GM21717 (cell line): ENCODE measurements around the gene PFKL.

Source experiments
- ATAC-seq: cut with Tn5 transposase; IDR thresholded peaks from one replicate; pipeline ENCODE4 v1.9.1; 2021; ENCODE audit warnings: mild to moderate bottlenecking, moderate library complexity; ENCODE audit not compliant: unreplicated experiment

PFKL gene

DNA sequence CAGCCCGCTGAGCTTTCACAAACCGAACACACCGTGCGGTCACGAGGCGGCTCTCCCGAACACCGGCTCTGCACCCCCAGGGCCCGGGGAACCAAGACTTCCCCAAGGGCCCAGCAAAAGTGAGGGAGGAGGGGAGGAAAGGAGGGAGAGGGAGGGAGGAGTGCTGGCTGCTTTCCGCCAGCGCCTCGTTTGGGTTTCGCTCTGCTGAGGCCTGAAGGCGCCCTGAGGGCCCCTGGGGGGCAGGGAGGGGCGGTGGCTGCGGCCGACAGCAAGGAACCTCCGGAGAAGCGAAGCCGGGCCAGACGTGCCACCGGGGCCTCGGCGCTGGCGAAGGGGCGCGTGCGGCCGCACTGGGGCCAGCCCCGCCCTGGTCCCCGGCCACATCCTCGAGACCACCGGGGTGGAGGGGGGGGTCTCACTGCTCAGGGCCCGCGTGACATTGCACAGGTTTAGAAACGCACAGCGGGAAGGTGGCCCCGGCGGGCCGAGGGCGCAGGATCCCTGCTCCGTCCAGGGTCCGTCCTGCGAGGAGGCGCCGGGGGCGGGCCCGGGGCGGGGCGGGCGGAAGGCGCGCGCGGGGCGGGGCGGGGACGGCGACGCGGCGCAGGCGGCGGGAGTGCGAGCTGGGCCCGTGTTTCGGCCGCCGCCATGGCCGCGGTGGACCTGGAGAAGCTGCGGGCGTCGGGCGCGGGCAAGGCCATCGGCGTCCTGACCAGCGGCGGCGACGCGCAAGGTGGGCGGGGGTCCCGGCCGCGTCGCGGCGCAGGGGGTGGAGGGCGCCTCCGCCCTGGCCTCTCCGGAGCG lies at the start of gene PFKL:
PFKL (plus strand) TSS at position 596 of the 804 bp plus-strand sequence; CDS start at position 649, 53 bp downstream.
- ATAC-seq = peak; percentile 45

DNA sequence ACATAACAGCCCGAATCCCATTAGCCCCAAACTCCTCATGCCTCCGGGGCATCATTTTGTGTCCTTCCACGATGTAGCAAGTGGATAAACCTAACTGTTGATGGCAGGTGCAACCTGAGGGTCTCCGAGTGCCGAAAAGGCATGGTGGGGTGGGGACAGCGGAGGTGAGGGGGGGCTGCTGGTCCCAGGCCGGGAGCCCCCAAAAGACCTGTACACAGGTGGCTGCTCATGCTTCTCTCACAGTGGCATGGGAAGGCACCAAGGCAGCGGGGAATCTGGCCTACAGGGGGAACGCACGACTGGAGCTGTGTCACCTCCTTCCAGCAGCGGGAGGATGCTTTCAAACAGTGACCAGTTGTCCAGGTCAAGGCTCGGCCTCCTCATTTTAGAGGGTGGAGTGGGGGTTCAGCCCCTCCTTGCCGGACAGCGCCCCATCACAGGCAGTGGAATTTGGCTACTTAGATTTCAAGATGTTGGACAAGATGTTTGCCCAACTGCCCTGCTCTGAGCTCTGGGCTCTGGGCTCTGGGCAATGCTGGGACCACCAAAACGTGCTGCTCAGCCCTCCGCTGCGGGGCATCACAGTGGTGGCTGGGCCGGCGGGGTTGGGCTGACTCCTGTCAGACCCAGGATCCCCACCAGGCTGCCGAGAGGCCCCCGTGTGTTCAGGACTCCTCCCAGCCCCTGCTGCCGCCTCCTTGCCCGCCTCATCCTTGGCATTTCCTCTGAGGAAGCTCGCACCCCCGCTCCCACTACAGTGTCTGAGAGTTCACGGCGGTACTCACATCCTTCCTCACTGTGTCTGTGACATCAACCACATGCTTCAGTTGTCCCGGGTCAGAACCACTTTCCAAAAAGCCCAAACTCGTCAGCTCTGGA lies 45.8 kb upstream of the PFKL start:
- ATAC-seq = no peak

DNA sequence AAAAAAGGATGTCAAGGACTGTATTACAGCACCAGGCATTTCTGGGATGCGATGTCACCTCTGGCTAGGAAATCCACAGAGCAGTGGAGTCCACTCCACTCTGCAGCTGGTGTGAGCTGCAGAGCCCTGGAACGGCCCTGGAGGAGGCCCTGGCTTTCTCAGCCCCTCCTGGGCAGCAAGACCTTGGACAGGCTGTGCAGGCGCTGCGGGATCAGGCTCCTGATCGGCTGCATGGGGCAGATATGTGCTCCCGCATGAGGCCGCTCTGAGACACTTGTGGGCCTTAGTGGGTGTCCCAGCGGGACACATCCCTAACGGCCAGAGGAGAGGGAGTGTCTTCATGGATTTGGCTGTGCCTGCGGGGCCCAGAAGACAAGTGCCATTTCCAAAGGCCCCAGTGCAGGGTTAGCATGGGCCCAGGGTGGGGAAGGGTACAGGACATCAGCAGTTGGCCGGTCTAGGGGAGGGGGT lies 44.3 kb upstream of the PFKL start:
- ATAC-seq = no peak

DNA sequence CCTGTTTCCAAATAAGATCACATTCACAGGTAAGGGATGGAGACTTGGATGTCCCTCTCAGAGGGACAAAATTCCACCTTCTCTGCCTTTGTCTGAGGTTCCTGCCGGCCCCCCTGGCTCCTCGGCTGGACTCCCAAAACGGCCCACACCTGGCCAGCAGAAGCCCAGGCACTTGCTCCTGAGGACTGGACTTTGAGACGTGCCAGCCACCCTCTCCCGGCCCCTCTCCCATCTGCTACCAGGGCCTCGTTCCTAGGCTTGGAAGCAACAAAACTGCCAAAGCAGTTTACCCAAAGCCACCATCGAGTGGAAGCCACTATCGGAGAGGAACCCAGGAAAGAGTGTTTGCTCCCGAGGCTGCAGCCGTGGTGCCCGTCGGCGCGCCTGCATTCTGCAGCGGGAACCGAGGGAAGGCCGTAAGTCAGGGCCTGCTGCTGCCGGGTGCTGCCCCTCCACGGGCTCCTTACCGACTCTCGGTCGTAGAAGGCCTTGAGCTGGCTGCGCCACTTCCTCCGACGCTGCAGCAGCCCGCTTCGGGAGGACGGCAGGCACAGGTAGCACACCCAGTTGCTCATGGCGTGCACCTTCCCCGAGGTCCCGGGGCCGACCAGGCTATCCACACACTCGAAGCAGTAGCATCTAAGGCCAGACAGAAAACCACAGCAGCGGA lies 41.7 kb upstream of the PFKL start:
- ATAC-seq = no peak

DNA sequence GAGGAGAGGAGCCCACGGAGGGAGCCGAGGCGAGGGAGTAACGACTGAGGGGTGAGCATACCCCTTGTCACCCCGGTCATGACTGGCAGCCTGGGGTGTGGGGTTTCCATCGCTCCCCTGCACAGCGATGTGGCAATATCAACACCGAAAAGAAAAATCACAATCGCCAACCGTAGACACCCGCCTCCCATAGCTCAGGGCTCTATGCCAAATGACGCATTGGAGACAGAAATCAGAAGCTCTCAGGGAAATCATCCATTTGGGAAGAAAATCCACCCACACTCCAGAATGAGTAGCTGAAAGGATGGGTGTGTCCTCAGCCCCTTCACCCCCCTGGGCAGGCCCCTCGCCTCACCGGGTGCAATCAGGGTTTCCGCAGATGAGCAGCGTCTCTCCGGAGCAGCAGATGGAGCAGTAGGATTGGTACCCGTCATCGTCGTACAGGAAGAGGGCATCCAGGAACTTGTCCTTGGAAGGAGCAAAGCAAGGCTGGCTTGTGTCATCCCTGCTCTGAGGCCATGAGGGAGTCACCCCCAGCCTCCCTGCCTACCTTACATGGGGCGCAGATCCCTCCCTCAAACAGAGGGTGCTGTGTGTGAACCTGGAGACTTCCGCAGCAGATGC lies 40.7 kb upstream of the PFKL start:
- no peak for ATAC-seq

DNA sequence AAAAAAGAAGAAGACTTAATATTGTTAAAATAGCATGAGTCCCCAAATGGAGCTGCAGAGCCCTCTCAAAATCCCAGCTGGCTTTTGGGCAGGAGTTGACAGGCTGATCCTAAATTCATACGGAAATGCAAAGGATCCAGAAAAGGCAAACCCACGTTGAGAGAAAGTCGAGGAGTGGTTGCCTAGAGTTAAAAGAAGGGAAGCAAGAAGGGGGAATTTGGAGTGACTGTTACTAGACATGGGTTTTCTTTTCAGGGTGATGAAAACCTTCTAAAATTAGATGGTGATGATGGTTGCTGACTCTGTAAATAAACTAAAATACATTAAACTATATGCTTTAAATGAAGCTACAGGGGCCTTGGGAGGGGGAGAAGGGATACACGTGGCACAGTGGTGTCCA lies 39.8 kb upstream of the PFKL start:
- ATAC-seq = no peak

DNA sequence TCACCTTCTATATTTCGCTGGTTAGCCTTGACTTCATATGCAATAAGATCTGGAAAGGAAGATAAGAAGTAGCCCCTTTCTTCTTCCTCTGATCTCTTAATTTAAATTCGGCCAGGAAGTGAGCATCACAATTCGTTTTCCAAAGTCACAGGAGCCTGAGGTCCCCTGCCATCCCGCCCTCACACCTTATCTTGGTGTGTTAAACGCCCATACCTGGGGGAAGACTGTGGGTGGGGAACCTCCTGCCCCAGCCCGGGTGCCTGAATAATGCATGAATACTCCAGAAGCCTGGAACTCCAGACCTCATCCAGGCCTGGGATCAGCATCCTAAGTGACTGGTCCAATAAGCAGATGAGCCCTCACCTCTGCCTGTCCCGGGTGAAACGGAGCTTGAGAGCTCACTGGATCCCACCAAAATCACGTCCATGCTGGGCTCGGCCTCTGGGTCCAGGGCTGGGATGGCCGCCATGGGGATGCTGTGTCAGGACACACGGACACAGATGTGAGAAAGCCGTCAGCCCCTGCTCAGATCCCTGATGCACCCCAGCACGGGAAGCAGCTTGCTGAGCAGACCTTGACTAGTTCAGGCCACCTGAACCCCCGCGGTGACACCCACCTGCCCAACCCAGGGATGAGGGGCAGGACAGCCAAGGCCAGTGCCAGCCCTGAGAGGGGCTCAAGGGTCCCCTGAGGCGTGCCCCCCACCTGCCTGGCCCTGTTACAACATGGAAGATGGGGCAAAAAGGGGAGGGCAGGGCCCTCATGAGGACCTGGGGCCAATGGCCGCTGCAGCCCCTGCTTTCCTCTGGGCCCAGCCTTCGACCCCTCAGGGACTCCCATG lies 38.8 kb upstream of the PFKL start:
- ATAC-seq = no peak

DNA sequence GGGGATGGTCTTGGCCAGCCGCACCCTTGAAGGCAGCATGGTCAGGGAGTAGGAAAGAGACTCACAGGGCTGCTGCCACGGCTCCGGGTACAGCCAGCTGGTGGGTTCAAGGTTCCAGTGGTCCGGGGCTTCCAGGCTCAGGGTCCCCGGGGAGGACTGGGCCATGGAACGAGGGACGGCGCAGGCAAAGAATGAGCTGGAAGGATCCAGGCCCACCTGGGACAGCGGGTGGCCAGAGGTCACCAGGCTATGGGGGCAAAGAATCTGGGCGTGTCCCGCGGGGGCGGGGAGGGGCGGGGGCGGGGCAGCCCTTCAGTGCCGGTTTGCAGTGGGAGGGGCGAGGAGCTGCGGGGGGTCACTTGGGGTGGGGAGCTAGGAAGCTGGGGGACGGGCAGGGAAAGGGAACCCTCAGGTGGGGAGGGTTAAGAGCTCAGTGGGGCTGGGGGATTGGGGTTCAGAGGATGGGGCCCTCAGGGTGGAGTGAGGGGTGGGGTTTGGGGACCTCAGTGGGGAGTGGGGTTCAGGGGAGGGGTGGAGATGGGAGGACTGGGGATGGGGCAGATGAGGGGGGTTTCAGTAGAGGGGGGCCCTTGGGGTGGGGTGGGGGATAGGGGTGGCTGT lies 38.1 kb upstream of the PFKL start, which contains the start of gene DNMT3L:
DNMT3L (minus strand) TSS at position 223 of the 621 bp plus-strand sequence. CDS start 638 bp downstream, outside the sequence.
- ATAC-seq = no peak

DNA sequence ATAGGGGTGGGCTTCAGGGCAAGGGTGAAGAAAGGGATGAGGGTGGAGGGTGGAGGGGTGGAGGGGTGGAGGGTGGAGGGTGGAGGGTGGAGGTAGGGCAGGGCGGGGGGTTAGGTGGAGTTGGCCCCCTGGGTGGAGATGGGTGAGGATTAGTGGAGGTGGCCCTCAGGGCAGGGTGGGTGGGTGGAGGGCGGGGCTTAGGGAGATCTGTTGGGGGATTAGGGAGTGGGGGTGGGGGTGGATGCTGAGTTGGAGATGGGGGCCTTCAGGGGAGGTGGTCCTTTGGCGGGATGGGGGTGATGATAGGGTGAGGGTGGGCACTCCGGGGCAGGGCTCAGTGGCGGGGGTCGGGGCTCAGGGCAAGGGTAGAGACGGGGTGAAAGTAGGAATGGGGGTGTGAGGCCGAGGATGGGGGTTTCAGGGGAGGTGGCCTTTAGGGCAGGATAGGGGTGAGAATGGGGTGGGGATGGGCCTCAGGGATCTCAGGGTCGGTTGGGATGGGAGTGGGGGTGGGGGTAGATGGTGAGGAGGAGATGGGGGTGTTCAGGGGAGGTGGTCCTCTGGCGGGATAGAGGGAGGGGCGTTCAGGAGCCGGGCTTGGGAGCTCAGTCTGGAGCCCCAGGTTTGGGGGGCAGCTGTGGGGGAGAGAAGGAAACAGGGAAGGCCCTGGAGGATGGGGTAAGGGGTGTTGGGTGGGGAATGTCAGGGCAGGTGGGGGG lies 37.4 kb upstream of the PFKL start:
- ATAC-seq = no peak

DNA sequence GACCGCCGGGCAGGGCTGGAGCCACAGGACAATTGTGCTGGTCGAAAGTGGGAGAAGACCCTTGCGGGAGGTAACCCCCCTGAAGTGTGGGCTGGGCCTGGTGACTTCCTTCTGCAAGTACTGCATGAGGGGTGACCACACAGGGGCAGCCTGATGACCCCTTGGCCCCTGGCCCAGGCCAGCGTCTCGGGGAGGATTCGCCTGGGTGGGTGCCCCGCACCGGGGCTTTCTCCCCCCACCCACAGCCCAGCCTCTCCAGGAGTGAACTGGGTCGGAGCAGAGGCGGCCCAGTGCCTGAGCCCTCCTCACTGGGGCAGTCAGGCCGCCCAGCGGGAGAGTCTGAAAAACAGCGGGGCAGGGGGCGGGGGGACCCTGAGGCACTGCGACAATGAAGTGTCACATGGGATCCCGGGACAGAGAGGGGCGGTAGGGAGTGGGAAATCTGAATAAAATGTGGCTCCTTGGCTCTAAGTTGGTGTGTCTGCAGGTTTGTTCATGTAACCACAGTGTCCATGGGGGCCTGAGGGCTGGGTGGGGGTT lies 36.6 kb upstream of the PFKL start:
- no peak for ATAC-seq

DNA sequence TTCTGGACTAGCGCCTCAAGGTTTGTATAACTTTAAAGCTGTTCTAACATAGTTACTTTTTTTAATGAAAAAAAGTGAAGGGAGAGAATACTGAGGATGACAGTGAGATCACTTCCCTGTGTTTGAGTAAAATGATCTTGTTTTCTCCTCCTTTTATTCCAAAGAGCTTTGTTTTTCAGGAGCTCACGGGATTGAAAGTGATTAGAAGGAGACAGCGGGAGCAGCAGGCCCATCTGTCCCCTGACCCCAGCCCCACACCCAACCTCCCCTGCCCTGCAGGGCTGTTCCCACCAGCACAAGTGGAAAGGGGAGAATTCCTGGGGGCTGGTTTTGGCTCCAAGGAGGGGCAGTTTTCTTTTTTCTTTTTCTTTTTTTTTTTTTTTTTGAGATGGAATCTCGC lies 36.1 kb upstream of the PFKL start:
- ATAC-seq = no peak

DNA sequence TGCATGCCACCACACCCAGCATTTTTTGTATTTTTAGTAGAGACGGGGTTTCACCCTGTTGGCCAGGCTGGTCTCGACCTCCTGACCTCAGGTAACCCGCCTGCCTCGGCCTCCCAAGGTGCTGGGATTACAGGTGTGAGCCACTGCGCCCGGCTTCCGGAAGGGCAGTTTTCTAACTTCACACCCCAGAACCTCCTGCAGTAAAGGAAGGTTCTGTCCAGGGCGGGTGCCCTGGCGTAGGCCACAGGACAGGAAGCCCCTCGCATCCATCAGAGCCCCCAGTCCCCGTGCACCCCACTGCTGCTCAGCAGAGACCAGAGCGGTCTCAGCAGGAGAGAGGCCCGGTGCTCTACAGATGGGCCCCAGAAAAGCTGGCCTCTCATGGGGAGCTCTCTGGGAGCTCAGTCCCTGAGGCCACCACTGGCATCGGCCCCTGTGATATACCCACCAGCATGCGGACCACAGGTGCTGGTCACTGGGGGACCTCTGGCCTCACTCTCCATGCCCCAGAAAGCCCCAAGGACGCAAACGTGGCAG lies 34.1 kb upstream of the PFKL start:
- ATAC-seq = no peak

DNA sequence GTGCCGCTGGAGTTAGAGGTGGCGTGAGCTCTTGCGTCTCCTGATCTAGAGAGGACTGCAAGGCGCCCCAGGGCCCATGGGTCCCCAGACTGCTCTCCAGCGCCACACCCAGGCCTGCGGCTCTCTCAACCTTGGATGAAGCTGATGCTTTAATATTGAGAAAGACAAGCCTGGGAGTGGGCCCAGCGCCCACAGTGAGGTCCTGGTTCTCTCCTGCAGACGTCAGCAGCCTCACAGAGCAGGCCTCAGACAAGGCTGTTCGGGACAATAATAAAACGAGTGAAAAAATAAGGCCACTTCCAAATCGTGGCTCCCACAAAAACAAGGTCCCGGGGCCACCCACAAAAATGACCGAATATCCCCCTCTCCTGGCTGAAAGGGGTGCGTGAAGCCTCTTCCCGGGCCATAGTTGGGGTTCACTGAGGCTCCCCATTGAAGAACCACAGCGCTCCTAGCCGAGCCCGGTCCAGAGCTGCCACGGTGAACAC lies 32.2 kb upstream of the PFKL start:
- ATAC-seq = no peak

DNA sequence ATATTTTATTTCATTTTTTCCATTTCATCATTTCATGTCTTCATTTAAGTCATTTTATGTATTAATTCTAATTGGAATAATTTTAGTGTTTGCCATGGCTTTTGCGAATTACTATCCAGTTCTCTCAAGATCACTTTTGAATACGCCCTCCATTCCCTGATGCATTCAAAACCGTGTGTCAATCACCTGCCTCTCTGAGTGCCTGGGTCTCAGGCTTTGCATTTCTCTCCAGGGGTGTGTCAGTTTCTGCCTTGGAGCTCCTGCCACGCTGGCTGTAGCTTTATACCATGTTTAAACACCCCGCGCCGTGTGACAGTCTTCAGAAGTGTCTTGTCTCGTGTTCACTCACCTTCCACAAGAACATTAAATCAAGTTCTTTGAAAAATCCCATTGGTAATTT lies 30.8 kb upstream of the PFKL start:
- no peak for ATAC-seq

DNA sequence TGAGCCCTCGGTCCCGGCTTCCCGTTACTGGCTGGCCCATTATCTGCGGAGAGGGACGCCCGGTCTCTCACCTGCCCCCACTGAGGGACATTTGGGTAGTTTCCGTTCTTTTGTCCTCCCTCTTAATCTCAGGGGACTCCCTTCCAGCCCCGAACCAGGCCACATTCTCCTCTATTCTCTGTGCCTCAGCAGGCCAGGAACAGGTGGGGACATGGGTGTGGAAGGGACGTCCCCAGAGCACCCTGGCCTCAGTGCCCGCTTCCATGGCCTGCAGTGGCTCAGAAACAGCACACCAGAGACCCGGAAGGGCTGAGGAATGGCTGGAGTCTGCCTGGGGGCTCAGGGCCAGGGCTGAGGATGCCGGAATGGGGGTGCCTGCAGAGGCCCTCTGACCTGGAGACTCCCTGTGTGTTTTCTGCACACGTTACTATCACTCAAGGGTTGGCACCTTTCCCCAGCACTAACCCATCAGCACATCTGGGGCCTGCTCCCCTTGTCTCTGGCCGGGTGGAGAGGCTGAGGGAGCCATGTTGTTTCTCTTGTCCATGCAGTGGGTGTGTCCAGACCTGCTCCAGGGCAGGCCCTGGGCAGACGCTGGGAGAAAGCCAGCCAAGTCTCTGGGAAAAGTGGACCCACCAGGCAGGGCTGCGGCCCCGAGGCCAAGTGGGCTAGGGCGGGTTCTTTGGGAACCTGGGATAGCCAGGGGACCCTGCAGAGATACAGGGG lies 28.1 kb upstream of the PFKL start:
- ATAC-seq = no peak

DNA sequence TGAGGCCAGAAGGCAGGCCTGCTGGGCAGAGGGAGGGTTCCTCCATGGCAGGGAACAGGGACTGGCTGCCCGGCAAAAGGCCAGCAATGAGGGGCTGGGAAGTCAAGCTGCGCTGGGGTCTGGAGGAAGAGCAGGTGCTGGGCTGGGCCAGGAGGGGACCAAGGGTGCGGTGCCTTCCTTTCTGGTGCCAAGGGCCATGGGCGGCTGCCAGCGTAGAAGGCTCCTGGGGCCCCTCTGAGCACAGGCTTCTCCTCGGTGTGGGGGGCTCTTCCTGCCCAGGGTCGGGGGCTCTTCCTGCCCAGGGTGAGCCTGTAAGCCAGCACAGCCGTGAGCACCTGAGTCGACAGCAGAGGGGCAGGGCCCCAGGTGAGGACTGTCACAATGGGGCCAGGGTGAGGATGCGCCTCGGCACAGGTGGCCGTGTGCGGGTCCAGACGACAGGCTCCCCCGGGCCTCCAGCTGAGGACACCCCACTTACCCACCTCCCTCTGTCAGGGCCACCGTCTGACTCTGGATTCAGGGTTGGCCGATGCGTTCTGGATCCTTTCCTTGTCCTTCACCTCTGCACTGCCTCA lies 27.5 kb upstream of the PFKL start:
- ATAC-seq = no peak

DNA sequence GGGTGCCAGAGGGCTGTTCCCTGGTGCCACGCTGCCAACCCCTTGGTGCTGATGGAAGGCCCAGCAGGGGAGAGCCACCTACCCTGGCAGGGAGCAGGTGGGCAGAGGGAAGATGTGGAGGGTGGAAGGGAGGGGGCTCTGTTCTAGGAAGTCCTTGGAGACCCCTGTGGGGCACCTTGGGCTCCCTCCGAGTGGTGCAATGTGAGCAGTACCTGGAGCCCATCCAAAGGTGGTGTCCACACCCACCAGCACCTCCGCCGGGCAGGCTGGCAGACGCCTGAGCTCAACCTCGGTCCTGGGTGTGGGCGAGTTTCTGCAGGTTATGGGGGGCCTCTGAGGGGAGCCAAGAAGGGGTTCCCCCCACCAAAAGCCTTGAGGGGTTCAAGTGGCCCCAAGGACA lies 26.8 kb upstream of the PFKL start:
- ATAC-seq = no peak
